IPS-18c (cell line): Measurements from ENCODE around the gene TMEM151B.

Experiments
- H3K4me3 ChIP-seq: 2 replicates; pipeline ENCODE4 v1.7.0; 2013; ENCODE audit warnings: low read depth, mild to moderate bottlenecking, low read length, moderate library complexity; ENCODE audit not compliant: insufficient read depth
- H3K9me3 ChIP-seq: one replicate; pipeline ENCODE4 v1.6.1; 2013; ENCODE audit warnings: mild to moderate bottlenecking, low read length, moderate library complexity; ENCODE audit not compliant: control insufficient read depth, insufficient read depth

TMEM151B gene

DNA sequence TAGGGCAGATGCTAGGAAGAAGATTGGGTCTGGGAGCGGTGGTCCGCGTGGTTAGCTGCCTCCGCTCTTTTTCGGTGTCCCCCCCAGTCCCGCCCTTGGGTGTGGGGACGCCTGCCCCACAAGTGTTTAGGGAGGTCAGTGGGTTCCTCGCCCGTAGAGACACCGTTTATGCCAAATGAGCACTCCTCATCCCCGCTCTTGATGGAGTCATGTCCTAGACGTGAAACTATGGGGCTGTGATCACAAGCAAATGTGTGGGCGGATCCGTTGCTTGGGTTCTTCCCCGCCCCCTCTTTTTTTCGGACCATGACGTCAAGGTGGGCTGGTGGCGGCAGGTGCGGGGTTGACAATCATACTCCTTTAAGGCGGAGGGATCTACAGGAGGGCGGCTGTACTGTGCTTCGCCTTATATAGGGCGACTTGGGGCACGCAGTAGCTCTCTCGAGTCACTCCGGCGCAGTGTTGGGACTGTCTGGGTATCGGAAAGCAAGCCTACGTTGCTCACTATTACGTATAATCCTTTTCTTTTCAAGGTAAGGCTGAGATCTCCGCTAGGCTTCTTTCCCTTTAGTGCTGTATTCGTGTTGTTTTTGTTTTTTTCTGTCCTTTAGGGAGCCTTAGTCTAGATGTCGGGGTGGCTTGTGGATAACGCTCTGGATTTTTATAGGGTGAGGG is 23.4 kb upstream of the TMEM151B start, which contains the start of gene HSP90AB1:
TSS of gene HSP90AB1 (plus strand) at position 439 of the 675 bp plus-strand sequence. CDS start 1,529 bp downstream, outside the sequence.
- peaks cover 2% of the 10 kb centered on the region for H3K9me3 ChIP-seq
- H3K4me3 ChIP-seq = peak within 1 kb of the TSS; percentile 99

GRCh38 chr6:44247338-44248302 is 22.6 kb upstream of the TMEM151B start:
- peaks cover 2% of the 10 kb centered on the region for H3K9me3 ChIP-seq

GRCh38 chr6:44248579-44248978 is 21.7 kb upstream of the TMEM151B start:
- H3K9me3 ChIP-seq = no peaks in the 10 kb centered on the region
- H3K4me3 ChIP-seq = peak overlapping the region; percentile 99

More at GRCh38 chr6:44247338-44248302, 22.6 kb upstream of the TMEM151B start:
- H3K4me3 ChIP-seq = peak overlapping the region; percentile 99

DNA sequence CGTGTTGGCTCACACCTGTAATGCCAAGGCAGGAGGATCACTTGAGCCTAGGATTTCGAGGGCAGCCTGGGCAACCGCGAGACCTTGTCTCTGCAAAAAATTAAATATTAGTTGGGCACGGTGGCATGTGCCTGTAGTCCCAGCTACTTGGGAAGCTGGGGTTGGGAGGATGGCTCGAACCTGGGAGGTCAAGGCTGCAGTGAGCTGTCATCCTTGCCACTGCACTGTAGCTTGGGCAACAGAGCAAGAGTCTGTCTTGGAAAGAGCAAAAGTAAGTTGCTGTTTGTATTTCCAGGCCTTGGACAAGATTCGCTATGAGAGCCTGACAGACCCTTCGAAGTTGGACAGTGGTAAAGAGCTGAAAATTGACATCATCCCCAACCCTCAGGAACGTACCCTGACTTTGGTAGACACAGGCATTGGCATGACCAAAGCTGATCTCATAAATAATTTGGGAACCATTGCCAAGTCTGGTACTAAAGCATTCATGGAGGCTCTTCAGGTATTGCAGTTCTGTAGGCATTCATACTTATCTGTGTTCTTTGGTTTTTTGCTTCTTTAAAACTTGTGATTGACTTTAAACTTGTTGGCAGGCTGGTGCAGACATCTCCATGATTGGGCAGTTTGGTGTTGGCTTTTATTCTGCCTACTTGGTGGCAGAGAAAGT is 21.0 kb upstream of the TMEM151B start:
- no peaks in the 10 kb centered on the region for H3K9me3 ChIP-seq
- H3K4me3 ChIP-seq = peak overlapping the region; percentile 99

GRCh38 chr6:44250067-44250717 is 20.1 kb upstream of the TMEM151B start:
- no peak overlapping the region for H3K4me3 ChIP-seq

DNA sequence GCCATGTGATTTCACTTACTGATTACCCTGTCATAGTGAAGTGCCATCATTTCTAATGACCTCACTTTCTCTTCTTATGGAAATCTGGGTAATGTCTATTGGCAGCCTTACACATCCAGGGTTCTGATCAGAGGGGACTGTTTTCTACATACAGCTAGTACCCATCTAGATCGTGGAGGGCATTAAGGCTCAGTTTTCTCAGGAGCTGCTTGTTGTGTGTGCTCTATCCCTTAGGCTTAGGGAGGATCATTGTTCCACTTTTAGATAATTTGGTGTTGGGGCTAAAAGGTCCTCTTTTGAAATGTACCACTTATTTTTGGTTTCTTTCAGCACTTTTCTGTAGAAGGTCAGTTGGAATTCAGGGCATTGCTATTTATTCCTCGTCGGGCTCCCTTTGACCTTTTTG is 19.5 kb upstream of the TMEM151B start:
- H3K9me3 ChIP-seq = no peaks in the 10 kb centered on the region
- no peak overlapping the region for H3K4me3 ChIP-seq

More at GRCh38 chr6:44250067-44250717, 20.1 kb upstream of the TMEM151B start:
- H3K9me3 ChIP-seq = no peaks in the 10 kb centered on the region

DNA sequence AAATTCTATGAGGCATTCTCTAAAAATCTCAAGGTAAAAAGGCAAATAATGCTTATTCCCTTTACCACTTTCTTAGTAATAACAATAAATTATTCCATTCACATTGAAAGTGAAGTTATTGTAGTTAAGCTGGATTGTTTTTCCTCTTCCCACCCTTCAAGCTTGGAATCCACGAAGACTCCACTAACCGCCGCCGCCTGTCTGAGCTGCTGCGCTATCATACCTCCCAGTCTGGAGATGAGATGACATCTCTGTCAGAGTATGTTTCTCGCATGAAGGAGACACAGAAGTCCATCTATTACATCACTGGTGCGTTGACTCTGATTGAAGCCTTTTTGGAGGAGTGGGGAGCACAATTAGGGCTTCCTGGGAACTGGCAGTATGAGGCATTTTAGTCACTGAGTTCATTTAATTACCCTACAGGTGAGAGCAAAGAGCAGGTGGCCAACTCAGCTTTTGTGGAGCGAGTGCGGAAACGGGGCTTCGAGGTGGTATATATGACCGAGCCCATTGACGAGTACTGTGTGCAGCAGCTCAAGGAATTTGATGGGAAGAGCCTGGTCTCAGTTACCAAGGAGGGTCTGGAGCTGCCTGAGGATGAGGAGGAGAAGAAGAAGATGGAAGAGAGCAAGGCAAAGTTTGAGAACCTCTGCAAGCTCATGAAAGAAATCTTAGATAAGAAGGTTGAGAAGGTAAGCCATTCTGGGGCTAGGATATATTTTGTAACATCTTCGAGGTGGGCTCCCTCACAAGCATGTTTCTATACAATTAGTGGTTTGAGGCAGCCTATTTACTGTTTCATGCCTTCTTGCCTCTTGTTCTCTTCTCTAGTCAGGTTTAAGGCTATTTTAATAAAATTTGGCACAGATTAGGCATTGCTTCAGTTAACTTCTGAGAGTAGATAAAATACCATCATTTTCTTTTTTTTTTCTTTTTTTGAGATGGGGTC is 18.4 kb upstream of the TMEM151B start:
- Histone ChIP-seq H3K4me3 (no peak overlapping the region), H3K9me3 (no peaks in the 10 kb centered on the region)

DNA sequence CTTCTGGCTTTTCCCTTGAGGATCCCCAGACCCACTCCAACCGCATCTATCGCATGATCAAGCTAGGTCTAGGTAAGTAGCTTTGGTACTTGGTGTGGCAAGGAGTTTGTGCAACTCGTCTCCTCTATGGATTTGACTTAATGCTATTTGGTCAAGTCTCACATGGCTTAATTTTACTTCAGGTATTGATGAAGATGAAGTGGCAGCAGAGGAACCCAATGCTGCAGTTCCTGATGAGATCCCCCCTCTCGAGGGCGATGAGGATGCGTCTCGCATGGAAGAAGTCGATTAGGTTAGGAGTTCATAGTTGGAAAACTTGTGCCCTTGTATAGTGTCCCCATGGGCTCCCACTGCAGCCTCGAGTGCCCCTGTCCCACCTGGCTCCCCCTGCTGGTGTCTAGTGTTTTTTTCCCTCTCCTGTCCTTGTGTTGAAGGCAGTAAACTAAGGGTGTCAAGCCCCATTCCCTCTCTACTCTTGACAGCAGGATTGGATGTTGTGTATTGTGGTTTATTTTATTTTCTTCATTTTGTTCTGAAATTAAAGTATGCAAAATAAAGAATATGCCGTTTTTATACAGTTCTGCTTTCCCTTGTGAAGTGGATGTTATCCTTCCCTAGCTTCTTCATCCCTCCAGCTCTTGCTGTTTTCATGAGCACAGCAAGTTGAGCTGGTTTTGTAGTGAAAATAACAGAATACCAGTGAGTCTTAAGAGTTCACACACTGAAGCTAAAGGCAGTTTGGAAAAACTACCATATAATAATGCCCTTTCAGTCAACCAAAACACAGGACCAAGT is 16.7 kb upstream of the TMEM151B start:
- Histone ChIP-seq H3K4me3 (no peak overlapping the region), H3K9me3 (no peaks in the 10 kb centered on the region)

DNA sequence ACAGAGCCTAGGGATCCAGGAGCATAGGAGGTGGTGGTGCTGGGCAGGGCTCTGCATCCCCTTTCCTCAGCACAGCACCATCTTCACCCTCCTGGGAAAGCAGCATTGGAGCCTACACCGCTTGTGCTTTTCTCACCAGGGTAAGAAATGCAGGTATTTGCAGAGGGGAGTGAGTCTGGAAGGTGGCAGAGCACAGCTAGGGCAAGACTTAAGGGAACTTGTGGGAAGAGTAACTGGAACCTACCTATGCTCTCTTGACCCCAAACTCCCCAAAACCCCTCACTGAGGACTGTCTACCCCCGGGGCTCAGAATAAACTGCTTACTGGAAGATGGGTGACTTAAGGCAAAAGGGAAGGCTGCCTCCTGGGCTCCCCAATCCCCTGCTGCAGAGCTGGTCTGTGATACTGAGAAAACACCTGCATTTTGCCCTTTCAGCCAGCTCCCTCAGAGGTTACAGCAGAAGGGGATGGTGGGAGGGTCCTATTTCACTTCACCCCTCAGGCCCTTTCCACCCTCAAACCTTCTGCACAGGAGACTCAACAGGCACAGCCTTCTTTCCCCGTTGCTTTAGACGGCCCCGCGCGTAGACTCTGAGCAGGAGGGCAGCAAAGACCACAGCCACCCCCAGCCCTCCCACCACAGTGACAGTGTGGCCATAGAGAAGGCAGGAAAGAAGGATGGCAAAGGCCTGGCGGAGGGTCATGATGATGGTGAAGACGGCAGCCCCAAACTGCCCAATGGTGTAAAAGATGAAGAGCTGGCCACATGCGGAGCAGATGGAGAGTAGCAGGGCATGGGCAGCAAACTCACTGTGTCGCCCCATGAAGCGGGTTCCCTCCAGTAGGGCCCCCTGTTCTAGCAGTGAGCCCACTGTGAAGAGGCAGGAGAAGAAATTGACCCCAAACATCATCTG is 15.8 kb upstream of the TMEM151B start:
- no peaks in the 10 kb centered on the region for H3K9me3 ChIP-seq
- no peak overlapping the region for H3K4me3 ChIP-seq

GRCh38 chr6:44255105-44255808 is 15.0 kb upstream of the TMEM151B start:
- Histone ChIP-seq H3K4me3 (no peak overlapping the region), H3K9me3 (no peaks in the 10 kb centered on the region)

- H3K9me3 ChIP-seq = no peaks in the 10 kb centered on the region
- H3K4me3 ChIP-seq = peak overlapping the region; percentile 84
Observed at GRCh38 chr6:44255871-44256774, 14.1 kb upstream of the TMEM151B start.

GRCh38 chr6:44256775-44257024 is 13.6 kb upstream of the TMEM151B start:
- H3K4me3 ChIP-seq = peak overlapping the region; percentile 84

DNA sequence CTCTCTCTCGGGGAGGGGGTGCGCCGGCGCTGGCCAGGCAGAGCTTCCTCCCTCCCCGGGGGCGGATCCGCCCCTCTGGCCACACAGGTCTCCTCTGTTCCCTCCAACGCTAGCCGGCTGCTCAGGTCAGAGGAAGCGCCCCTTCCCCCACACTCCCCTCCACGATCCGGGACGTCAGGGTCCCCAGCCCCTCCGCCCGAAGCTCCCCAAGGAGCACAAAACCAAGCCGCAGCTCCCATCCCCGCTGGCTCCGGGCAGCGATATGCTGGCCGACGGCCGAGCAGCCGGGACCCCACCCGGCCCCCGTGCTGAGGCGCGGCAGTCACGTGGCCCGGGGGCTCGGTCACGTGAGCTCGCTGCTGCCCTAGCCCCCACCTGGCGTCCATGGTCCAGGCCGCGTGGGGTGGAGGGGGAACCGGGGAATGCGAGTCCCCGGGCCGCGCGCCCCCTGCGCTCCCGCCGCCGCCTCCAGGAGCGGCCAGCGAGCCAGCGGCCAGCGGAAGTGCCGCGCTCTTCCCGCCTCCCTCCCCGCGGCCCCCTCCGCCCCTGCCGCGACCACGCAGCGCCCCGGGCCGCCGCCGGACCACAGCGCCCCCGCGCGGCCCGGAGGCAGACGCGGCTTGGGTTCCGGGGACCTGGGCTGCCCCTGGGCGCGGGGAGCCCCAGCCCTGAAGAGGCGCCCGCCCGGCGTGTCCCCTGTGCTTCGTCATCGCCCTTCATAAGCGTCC is 13.1 kb upstream of the TMEM151B start, which contains the start of gene SLC35B2:
TSS of gene SLC35B2 (minus strand) at position 504 of the 728 bp plus-strand sequence. CDS start at position 386, 118 bp downstream.
- Histone ChIP-seq H3K9me3 (no peaks in the 10 kb centered on the region), H3K4me3 (peak within 1 kb of the TSS; percentile 84)

More at GRCh38 chr6:44256775-44257024, 13.6 kb upstream of the TMEM151B start:
- H3K9me3 ChIP-seq = no peaks in the 10 kb centered on the region
